ENCODE measurements around the gene SPNS2.

The SPNS2 gene, protein sequence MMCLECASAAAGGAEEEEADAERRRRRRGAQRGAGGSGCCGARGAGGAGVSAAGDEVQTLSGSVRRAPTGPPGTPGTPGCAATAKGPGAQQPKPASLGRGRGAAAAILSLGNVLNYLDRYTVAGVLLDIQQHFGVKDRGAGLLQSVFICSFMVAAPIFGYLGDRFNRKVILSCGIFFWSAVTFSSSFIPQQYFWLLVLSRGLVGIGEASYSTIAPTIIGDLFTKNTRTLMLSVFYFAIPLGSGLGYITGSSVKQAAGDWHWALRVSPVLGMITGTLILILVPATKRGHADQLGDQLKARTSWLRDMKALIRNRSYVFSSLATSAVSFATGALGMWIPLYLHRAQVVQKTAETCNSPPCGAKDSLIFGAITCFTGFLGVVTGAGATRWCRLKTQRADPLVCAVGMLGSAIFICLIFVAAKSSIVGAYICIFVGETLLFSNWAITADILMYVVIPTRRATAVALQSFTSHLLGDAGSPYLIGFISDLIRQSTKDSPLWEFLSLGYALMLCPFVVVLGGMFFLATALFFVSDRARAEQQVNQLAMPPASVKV

DNA sequence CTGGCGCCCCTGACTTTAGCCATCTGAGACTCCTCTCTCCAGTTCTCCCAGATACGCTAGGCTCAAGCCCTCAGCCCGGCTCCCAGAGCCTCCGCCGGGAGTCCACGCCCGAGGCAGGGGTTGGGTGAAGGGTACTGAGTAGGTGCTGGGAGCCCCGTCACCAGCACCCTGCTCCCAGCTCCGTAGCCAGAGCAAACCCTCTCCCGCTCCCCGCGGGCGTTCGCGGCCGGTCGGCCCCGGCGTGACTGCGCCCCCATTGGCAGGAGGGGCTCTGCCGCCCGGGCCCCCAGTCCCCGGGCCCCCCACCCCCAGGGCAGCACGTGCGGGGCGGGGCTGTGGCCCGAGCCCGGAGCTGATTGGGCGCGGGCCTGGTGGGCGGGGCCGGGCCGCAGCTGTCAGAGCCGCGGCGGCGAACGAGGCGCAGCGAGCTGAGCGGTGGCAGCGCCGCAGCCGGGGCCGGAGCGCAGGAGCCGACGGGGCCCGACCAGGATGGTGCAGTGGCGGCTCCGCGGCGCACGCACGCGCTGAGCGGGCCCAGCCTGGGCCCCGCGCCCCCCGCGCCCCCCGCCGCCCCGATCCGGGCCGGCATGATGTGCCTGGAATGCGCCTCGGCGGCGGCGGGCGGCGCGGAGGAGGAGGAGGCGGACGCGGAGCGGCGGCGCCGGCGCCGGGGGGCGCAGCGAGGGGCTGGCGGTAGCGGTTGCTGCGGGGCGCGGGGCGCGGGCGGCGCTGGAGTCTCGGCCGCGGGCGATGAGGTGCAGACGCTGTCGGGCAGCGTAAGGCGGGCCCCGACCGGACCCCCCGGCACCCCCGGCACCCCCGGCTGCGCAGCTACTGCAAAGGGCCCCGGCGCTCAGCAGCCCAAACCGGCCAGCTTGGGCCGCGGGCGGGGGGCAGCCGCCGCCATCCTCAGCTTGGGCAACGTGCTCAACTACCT, at the start of gene SPNS2:
SPNS2 (plus strand) TSS at position 421 of the 937 bp plus-strand sequence; CDS start at position 588, 167 bp downstream.
- in situ Hi-C loops (cut with MboI; ENCODE audit: low sequenced_read_pairs) = no loop called here

GRCh38 chr17:4449736-4450135, 48.9 kb upstream of the SPNS2 start:
- in situ Hi-C loops (cut with MboI; ENCODE audit: low sequenced_read_pairs) = no loop called here

DNA sequence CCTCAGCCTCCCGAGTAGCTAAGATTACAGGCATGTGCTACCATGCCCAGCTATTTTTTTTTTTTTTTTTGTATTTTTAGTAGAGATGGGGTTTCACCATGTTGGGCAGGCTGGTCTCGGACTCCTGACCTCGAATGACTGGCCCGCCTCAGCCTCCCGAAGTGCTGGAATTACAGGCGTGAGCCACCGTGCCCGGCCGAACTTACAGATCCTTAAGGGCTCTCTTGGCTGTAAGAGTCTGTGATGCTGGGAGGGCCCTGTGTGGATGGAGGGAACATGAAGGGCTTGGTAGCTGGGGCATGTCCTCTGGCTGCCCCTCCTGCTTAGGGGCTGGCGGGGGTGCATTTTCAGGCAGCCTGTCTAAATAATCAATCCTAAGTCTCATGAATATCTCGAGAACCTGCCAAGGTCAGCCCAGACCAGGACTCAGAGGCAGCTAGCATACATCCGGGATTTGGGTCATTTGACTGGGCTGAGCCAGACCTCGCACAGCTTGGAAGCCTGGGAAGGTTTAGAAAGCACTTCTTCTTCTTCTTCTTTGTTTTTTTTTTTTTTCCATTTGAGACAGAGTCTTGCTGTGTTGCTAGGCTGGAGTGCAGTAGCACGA, 47.9 kb upstream of the SPNS2 start:
- in situ Hi-C loops (cut with MboI; ENCODE audit: low sequenced_read_pairs) = no loop called here

DNA sequence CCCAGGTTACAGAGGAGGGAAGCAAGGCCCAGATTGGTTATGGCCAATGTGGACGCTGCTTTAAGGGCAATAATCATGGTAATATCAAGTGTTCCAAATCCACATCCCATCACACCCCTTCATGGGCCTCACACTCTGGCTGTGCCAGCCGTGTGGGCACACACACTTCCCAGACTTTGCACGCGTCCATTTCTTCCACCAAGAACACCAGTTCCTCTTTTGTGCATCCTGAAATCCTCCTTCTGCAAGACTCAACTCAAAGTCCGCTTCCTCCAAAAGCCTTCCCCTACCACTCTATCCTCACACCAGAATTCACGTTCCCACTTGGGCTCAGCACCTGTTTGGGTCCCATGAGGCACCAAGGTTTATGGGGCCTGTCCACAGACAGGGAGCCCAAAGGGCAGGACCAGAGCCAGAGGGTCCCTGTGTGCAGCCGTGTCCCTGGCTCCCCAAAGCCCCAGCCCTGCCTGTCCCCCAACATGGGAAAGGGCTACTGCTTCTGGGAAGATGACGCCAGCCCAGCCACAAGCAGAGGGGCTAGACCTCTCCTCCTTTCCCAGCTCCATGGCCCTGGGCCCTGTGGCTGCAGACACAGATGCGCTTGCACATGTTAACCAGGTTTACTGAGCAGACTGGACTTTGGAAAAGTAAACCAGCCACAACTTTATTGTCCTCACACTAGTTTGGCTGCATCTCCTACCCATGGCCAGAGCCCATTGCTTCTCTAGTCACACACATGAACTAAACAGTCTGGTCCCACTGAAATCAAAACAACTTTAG, 44.7 kb upstream of the SPNS2 start:
- in situ Hi-C loops (cut with MboI; ENCODE audit: low sequenced_read_pairs) = no loop called here

DNA sequence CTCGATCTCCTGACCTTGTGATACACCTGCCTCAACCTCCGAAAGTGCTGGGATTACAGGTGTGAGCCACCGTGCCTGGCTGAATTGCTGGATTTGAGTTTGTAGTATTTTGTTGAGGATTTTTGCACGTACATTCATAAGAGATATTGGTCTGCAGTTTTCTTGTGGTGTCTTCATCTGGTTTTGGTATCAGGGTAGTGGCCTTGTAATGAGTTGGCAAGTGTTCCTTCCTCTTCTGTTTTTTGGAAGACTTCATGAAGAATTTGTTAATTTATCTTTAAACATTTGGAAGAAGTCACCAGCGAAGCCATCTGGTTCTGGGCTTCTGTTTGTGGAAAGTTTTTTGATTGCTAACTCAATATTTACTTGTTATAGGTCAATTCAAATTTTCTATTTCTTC, 38.0 kb upstream of the SPNS2 start:
- in situ Hi-C loops (cut with MboI; ENCODE audit: low sequenced_read_pairs) = no loop called here

- in situ Hi-C loops (cut with MboI; ENCODE audit: low sequenced_read_pairs) = no loop called here
Observed at GRCh38 chr17:4463818-4464476, 34.7 kb upstream of the SPNS2 start.

- in situ Hi-C loops (cut with MboI; ENCODE audit: low sequenced_read_pairs) = no loop called here
Observed at GRCh38 chr17:4465786-4466185, 32.9 kb upstream of the SPNS2 start.

- in situ Hi-C loops (cut with MboI; ENCODE audit: low sequenced_read_pairs) = no loop called here
Observed at GRCh38 chr17:4467287-4467686, 31.4 kb upstream of the SPNS2 start.

- in situ Hi-C loops (cut with MboI; ENCODE audit: low sequenced_read_pairs) = no loop called here
Observed at GRCh38 chr17:4469552-4469951, 29.1 kb upstream of the SPNS2 start.

DNA sequence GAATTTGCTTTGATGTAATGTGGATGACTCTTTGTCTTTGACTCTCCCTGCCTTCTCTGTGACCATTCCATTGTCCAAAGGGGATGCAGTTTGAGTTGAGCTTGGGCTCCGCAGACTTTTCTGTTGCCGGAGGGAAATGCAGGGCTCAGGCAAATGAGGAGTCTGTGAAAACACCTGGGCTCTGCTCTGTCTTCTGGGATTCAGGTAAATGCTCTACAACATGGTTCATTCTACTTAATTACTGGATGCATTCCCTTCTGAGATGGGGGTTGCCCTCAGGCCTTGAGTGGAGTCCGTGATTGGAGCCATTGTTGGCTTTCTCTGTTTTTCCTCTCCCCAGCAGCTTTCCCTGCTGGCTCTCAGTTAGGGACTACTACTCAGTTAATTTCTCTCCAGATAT, 26.4 kb upstream of the SPNS2 start:
- in situ Hi-C loops (cut with MboI; ENCODE audit: low sequenced_read_pairs) = no loop called here

DNA sequence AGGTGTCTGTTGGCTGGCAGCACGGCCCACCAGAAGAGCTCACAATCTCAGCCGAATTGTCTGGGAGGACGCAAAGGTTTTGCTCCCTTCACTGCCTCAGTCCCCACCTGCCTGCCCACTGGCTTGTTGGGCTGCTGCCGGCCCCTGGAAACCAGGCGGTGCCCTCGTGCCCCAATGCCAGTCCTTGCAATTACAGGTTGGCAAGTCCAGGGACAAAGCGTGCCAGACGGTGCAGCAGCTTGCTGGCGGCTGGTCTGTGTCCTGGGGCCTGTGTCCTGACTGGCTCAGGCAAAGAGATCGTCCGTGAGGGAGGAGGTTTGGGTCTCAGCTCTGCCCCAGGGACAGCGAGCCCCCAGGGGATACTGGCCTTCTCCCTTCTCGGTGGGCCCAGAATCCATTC, 24.6 kb upstream of the SPNS2 start:
- in situ Hi-C loops (cut with MboI; ENCODE audit: low sequenced_read_pairs) = no loop called here

- in situ Hi-C loops (cut with MboI; ENCODE audit: low sequenced_read_pairs) = no loop called here
Observed at GRCh38 chr17:4475001-4475400, 23.7 kb upstream of the SPNS2 start.

DNA sequence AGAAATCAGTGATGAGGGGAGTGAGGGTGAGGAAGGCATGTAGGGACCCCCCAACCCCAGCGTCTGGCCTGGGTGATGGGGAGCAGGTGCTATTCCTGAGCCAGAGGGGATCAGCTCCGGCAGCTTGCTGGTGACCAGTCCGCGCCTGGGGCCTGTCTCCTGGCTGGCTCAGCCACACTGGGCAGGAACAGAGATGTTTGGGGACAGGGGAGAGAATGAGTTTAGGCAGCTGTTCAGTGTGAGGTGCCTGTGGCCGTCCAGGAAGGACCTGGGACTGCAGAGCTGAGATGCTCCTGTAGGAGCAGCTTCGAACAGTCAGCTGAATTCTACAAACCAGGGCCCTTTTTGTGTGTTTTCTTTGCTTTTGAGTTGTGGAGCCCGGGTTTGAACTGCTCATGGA, 23.2 kb upstream of the SPNS2 start:
- in situ Hi-C loops (cut with MboI; ENCODE audit: low sequenced_read_pairs) = no loop called here

DNA sequence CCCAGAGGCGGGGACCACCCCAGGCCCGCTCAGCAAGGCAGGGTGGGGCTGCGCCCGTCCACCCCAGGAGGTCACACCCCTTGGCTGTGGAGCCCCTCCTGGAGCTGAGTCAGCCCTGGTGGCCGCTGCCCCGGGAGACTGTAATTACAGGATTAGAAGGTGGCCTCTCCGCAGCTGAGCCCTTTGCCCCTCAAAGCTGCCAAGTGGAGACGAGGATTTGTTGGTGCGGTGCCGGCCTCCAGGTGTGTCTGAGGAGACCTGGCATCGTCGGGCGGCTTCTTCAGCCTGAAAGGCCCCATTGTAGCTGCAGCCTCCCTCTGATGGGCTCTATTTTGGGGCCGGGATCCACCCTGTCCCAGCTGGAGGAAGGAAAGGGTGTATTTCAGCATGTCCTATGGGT, 22.7 kb upstream of the SPNS2 start:
- in situ Hi-C loops (cut with MboI; ENCODE audit: low sequenced_read_pairs) = no loop called here

DNA sequence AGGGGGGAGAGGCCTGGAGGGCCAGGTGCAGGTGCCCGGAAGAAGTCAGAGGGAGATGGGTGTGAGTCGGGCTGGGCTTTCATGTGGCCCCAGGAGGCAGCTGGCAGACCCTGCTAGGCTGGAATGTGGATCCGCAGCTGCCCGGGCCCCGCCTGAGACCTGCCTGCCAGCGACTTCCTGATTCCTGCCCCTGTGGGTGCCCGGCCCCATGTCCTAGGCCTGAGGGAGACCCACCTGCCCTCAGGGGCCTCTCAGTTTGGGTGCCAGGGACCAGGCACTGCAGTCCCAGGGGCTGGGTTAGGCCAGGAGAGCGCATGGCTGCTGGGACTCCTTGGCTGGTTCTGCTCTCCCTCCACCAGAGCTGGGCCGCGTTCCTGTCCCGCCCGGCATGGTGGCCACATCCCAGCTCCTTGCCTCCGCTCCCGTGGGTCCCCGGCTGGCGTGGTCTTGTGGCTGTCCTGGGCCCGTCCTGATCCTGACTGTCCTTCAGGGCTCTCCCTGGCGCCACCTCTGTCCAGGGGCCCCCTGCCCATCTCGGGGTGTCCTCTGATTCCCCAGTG, 22.1 kb upstream of the SPNS2 start:
- in situ Hi-C loops (cut with MboI; ENCODE audit: low sequenced_read_pairs) = no loop called here

DNA sequence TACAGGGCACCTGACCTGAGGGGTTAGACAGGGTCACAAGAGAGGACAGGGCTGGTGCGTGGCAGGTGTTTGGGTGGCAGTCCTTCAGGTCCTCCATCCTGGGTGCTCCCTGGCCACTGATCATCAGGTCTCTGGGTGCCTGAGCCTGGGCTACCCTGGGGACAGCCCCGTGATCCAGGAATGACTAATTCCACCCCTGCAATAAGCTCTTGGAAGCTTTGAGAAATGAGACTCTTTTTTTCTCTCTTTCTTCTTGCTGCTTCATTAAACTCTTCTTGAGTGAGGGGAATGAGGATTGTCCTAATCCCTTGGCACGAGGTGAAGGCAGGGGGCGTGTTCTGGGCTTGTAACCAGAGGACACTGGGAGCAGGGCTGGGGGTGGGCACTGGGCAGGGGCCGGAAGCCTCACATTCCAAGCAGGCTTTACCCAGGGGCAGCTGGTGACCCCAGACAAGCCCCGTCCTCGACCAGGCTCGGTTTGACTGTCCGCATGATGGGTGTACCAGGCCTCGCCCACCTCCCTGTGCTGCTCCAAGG, 21.4 kb upstream of the SPNS2 start:
- in situ Hi-C loops (cut with MboI; ENCODE audit: low sequenced_read_pairs) = no loop called here

DNA sequence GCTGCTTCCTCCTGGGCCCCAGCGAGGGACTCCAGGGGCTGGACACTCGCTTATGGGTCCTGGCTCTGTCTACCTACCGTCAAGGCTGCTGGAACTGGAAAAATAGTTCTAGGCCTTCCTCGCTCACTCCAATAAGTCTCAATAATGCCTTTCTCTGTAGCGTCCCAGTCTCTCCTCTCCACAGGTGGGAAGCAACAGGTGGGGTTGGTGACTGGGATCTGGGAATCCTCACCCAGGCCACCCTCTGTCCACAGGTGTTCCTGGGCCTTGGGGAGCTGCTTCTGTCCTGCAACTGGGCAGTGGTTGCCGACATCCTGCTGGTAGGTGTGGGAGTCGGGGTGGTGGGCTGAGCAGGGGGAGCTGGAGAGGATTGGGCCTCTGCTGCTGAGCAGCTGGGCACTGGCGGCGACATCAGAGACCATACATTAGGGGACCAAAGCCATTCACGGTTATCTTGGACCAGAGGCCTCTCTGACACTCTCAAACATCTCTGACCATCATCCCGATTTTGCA, 20.3 kb upstream of the SPNS2 start:
- in situ Hi-C loops (cut with MboI; ENCODE audit: low sequenced_read_pairs) = no loop called here

DNA sequence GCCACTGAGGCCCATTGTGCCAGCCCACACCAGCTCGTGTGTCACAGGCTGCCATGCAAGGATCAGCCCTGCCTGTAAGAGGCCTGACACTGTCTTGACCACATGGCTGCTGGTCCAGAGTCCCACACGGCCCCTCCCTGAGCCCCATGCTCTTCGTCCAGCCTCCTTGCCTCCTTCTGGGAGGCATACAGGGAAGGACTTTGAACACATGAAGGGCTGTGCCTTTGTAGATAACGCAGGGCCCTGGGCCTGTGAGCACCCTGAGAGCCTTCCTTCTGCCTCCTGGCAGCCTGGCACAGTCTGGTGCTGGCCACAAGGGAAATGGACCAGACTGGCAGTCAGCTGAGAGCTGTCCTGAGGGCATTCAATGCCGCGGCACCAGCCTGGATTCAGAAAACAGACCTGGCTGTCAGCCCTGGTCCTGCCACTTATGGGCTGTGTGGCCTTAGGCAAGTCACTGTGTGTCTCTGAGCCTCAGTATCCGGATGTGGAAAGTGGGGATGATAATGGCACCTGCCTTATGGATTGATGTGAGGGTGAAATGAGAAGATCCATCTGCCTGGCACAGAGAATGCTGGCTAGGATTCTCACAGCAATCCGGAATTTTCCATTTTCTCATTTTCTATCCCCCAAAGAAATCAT, 19.2 kb upstream of the SPNS2 start:
- in situ Hi-C loops (cut with MboI; ENCODE audit: low sequenced_read_pairs) = no loop called here

Measured in HL-60/S4 treated with phorbol 12-myristate 13-acetate at 8.2 ng/mL for 4 days and 3 days (cell line).